A549 treated with Hydrocortisone at 1 μM for 4 hours (cell line): ENCODE measurements around the gene TMED6. TPM values are rescaled to one million over a fixed set of nuclear protein-coding genes. Genes with fewer than 3 reads are reported as not detected.

Experiments used
- total RNA-seq: library from RNA; stranded (reverse); fragments of 200-300 nt; extraction: Qiagen RNA extraction; gene quantifications from 5 replicates; pipeline ENCODE4 v1.2.3, GENCODE V29; 2022

Gene TMED6
- total RNA-seq = 0.18 TPM in 1 of 5 replicates, not detected in the others

GRCh38 chr16:69351309-69352027 lies at the start of gene TMED6:
TMED6 (minus strand) TSS chr16:69351786; CDS start chr16:69351753, 33 bp downstream.

GRCh38 chr16:69339289-69340094 lies 12.1 kb downstream of the TMED6 start, which contains the start of the genes COG8 and NIP7:
COG8 (minus strand) TSS chr16:69339564; CDS start chr16:69339552, 12 bp downstream.
NIP7 (plus strand) TSS chr16:69339772; CDS start chr16:69339830, 58 bp downstream.

GRCh38 chr16:69330286-69331109 lies 21.1 kb downstream of the TMED6 start, which contains the start of gene PDF:
PDF (minus strand) TSS chr16:69330588; CDS start chr16:69330570, 18 bp downstream.

GRCh38 chr16:69310653-69311532 lies 40.7 kb downstream of the TMED6 start, which contains the start of gene VPS4A:
VPS4A (plus strand) TSS chr16:69311350; CDS start chr16:69311512, 162 bp downstream.

Other genes with a start within 250 kb of the TMED6 start
- gene HAS3, start 246.1 kb downstream of the TMED6 start, total RNA-seq = 37.5 to 57.7 TPM (median 51.2 TPM) in 5 replicates
- 121 to 130 TPM (median 125 TPM) in 5 replicates for gene CHTF8, start 219.2 kb downstream of the TMED6 start, total RNA-seq
- 80.1 to 87.1 TPM (median 82.7 TPM) in 5 replicates for gene UTP4, start 219.1 kb downstream of the TMED6 start, total RNA-seq
- gene SNTB2, start 164.6 kb downstream of the TMED6 start, total RNA-seq = 6.1 to 9.4 TPM (median 6.9 TPM) in 5 replicates
- gene VPS4A, start 40.4 kb downstream of the TMED6 start, total RNA-seq = 29.8 to 33.1 TPM (median 31.5 TPM) in 5 replicates
- gene PDF, start 21.2 kb downstream of the TMED6 start, total RNA-seq = 18.0 to 41.0 TPM (median 38.8 TPM) in 5 replicates
- 21.7 to 27.8 TPM (median 25.6 TPM) in 5 replicates for gene COG8, start 12.2 kb downstream of the TMED6 start, total RNA-seq
- gene NIP7, start 12.0 kb downstream of the TMED6 start, total RNA-seq = 49.8 to 69.1 TPM (median 53.1 TPM) in 5 replicates
- 20.4 to 28.4 TPM (median 21.8 TPM) in 5 replicates for gene TERF2, start 34.2 kb upstream of the TMED6 start, total RNA-seq
- gene CYB5B, start 72.8 kb upstream of the TMED6 start, total RNA-seq = 186 to 226 TPM (median 196 TPM) in 5 replicates
- gene NFAT5, start 214.2 kb upstream of the TMED6 start, total RNA-seq = 3.2 to 7.7 TPM (median 5.4 TPM) in 5 replicates